Midbrain (tissue), 1 donor: Measurements from ENCODE around the gene ATP9B.
"Not testable (repeated sequence)": the region's sequence is repeated elsewhere in the genome, so short reads cannot be mapped to it uniquely, and the experiment has no call there.

Experiments used
- DNase-seq: peaks from one replicate; lab custom pipeline; 2025; lab: John Stamatoyannopoulos, UW

Gene ATP9B

GRCh38 chr18:79070486-79070885 lies 1.3 kb downstream of the ATP9B start:
- DNase-seq, result no peak

GRCh38 chr18:79071037-79071436 lies 1.8 kb downstream of the ATP9B start:
- no peak for DNase-seq

- DNase-seq, result no peak
Measured at GRCh38 chr18:79071503-79072210, 2.5 kb downstream of the ATP9B start.

- not testable (repeated sequence) for DNase-seq
Measured at GRCh38 chr18:79072655-79073054, 3.5 kb downstream of the ATP9B start.

- no peak for DNase-seq
Measured at GRCh38 chr18:79077181-79077580, 8.0 kb downstream of the ATP9B start.

GRCh38 chr18:79078791-79079190 lies 9.6 kb downstream of the ATP9B start:
- not testable (repeated sequence) for DNase-seq

GRCh38 chr18:79092874-79093273 lies 23.7 kb downstream of the ATP9B start:
- DNase-seq, result no peak

- DNase-seq, result no peak
Measured at GRCh38 chr18:79093986-79094385, 24.8 kb downstream of the ATP9B start.

GRCh38 chr18:79095216-79095615 lies 26.0 kb downstream of the ATP9B start:
- DNase-seq, result no peak

GRCh38 chr18:79100944-79101343 lies 31.8 kb downstream of the ATP9B start:
- DNase-seq, result no peak

GRCh38 chr18:79102886-79103285 lies 33.7 kb downstream of the ATP9B start:
- DNase-seq, result no peak

- no peak for DNase-seq
Measured at GRCh38 chr18:79104137-79104536, 34.9 kb downstream of the ATP9B start.

- DNase-seq, result no peak
Measured at GRCh38 chr18:79105455-79105854, 36.3 kb downstream of the ATP9B start.

- no peak for DNase-seq
Measured at GRCh38 chr18:79106084-79106483, 36.9 kb downstream of the ATP9B start.

GRCh38 chr18:79107886-79108285 lies 38.7 kb downstream of the ATP9B start:
- DNase-seq, result no peak

- DNase-seq, result no peak
Measured at GRCh38 chr18:79108549-79109215, 39.5 kb downstream of the ATP9B start.

- DNase-seq, result no peak
Measured at GRCh38 chr18:79111483-79111882, 42.3 kb downstream of the ATP9B start.

- DNase-seq, result no peak
Measured at GRCh38 chr18:79117385-79117784, 48.2 kb downstream of the ATP9B start.

GRCh38 chr18:79117788-79118187 lies 48.6 kb downstream of the ATP9B start:
- DNase-seq, result no peak

- DNase-seq, result no peak
Measured at GRCh38 chr18:79118797-79119196, 49.6 kb downstream of the ATP9B start.

- no peak for DNase-seq
Measured at GRCh38 chr18:79121746-79122474, 52.7 kb downstream of the ATP9B start.

- DNase-seq, result no peak
Measured at GRCh38 chr18:79123948-79124347, 54.8 kb downstream of the ATP9B start.

- DNase-seq, result no peak
Measured at GRCh38 chr18:79129120-79129519, 59.9 kb downstream of the ATP9B start.
